Activated T-cell treated with anti-CD3 and anti-CD28 coated beads, Interleukin-2, amount 50 U/mL, for 24 hours (primary cell): ENCODE data around the gene ZCCHC7.
A peak's percentile ranks its signal among the peaks of the same experiment; 100 is the strongest.

Source experiments
- DNase-seq: peaks from one replicate; pipeline ENCODE4 v3.0.0-alpha.2; 2020
- H3K27ac Mint-ChIP-seq: 2 replicates; pipeline ENCODE4 v1.8.0; 2020; ENCODE audit warnings: mild to moderate bottlenecking, mixed read lengths
- H3K27me3 Mint-ChIP-seq: 2 replicates; pipeline ENCODE4 v1.8.0; 2020; ENCODE audit warnings: mixed read lengths
- H3K36me3 Mint-ChIP-seq: 2 replicates; pipeline ENCODE4 v1.8.0; 2020; ENCODE audit warnings: low read depth, mixed read lengths
- H3K4me1 Mint-ChIP-seq: 2 replicates; pipeline ENCODE4 v1.8.0; 2020; ENCODE audit warnings: low read depth, mixed read lengths
- H3K4me3 Mint-ChIP-seq: 2 replicates; pipeline ENCODE4 v1.8.0; 2020; ENCODE audit warnings: mild to moderate bottlenecking, moderate library complexity, mixed read lengths
- H3K9me3 Mint-ChIP-seq: 2 replicates; pipeline ENCODE4 v1.8.0; 2020; ENCODE audit warnings: mixed read lengths

Gene ZCCHC7

GRCh38 chr9:37255187-37255586 lies 134.8 kb downstream of the ZCCHC7 start:
- peaks cover 25% of the 10 kb centered on the region for H3K4me1 Mint-ChIP-seq
- H3K4me3 Mint-ChIP-seq: no peak overlapping the region
- H3K36me3 Mint-ChIP-seq: peaks cover 68% of the 10 kb centered on the region
- H3K27ac Mint-ChIP-seq: no peak overlapping the region
- H3K9me3 Mint-ChIP-seq: peaks cover under 1% of the 10 kb centered on the region
- no peak for DNase-seq
- H3K27me3 Mint-ChIP-seq: no peaks in the 10 kb centered on the region

GRCh38 chr9:37255944-37256862 lies 135.8 kb downstream of the ZCCHC7 start:
- DNase-seq: no peak
- peaks cover 27% of the 10 kb centered on the region for H3K4me1 Mint-ChIP-seq
- peaks cover 2% of the 10 kb centered on the region for H3K9me3 Mint-ChIP-seq
- no peak overlapping the region for H3K4me3 Mint-ChIP-seq
- H3K36me3 Mint-ChIP-seq: peaks cover 69% of the 10 kb centered on the region
- H3K27me3 Mint-ChIP-seq: no peaks in the 10 kb centered on the region
- H3K27ac Mint-ChIP-seq: no peak overlapping the region

DNA sequence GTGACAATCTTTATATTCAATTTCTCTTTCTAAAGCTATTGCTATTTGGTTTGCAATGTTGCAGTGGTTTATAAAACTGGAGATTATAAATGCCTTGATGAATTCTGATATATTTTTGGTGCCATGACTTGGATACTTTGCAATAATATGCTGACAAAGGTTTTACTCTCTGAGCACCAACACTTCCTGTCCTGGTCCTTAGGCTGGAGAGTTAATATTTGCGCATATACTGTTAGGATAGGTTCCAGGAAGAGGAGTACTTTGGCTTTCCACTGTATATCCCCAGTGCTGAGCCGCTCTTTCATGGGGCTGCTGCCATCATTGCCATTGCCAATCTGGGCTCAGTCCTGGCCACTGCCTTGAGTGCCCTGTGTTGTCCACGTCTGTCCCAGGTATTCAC lies 139.6 kb downstream of the ZCCHC7 start:
- Mint-ChIP-seq H3K9me3 (peaks cover 2% of the 10 kb centered on the region), H3K4me1 (peaks cover 25% of the 10 kb centered on the region), H3K27ac (no peak overlapping the region), H3K36me3 (peaks cover 46% of the 10 kb centered on the region), H3K4me3 (no peak overlapping the region), H3K27me3 (no peaks in the 10 kb centered on the region)
- DNase-seq: no peak

GRCh38 chr9:37262410-37262809 lies 142.0 kb downstream of the ZCCHC7 start:
- no peak overlapping the region for H3K27ac Mint-ChIP-seq

GRCh38 chr9:37264539-37264938 lies 144.2 kb downstream of the ZCCHC7 start:
- H3K36me3 Mint-ChIP-seq: peaks cover 25% of the 10 kb centered on the region
- H3K9me3 Mint-ChIP-seq: peaks cover 2% of the 10 kb centered on the region
- no peak for DNase-seq
- no peak overlapping the region for H3K4me3 Mint-ChIP-seq
- no peak overlapping the region for H3K27ac Mint-ChIP-seq
- H3K4me1 Mint-ChIP-seq: peaks cover 6% of the 10 kb centered on the region
- no peaks in the 10 kb centered on the region for H3K27me3 Mint-ChIP-seq

More at GRCh38 chr9:37262410-37262809, 142.0 kb downstream of the ZCCHC7 start:
- H3K27me3 Mint-ChIP-seq: no peaks in the 10 kb centered on the region
- H3K4me3 Mint-ChIP-seq: no peak overlapping the region
- DNase-seq: no peak
- peaks cover 12% of the 10 kb centered on the region for H3K4me1 Mint-ChIP-seq
- H3K36me3 Mint-ChIP-seq: peaks cover 32% of the 10 kb centered on the region
- H3K9me3 Mint-ChIP-seq: peaks cover 2% of the 10 kb centered on the region

- H3K4me3 Mint-ChIP-seq: no peak overlapping the region
- H3K27ac Mint-ChIP-seq: no peak overlapping the region
- peaks cover 4% of the 10 kb centered on the region for H3K4me1 Mint-ChIP-seq
- no peak for DNase-seq
- H3K27me3 Mint-ChIP-seq: no peaks in the 10 kb centered on the region
- peaks cover 18% of the 10 kb centered on the region for H3K36me3 Mint-ChIP-seq
- H3K9me3 Mint-ChIP-seq: no peaks in the 10 kb centered on the region
These were observed 146.3 kb downstream of the ZCCHC7 start for GRCh38 chr9:37266630-37267029.

DNA sequence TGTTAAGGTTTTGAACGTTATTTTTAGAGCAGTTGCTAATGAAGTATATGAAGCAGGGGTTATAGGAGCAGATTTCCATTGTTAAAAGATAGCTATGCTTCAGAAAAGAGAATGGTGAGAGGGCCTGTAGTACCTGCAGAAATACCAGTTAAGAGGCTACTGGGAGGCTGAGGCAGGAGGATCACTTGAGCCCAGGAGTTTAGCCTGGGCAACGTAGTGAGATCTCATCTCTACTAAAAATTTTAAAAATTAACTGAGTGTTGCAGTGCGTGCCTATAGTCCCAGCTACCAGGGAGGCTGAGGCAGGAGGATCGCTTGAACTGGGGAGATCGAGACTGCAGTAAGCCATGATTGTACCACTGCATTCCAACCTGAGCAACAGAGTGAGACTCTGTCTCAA lies 148.8 kb downstream of the ZCCHC7 start:
- Mint-ChIP-seq H3K36me3 (peaks cover 40% of the 10 kb centered on the region), H3K9me3 (peaks cover 7% of the 10 kb centered on the region), H3K27ac (no peak overlapping the region), H3K4me3 (no peak overlapping the region), H3K4me1 (peaks cover 4% of the 10 kb centered on the region), H3K27me3 (no peaks in the 10 kb centered on the region)
- no peak for DNase-seq

GRCh38 chr9:37271679-37272078 lies 151.3 kb downstream of the ZCCHC7 start:
- Mint-ChIP-seq H3K4me1 (peaks cover 5% of the 10 kb centered on the region), H3K9me3 (peaks cover 7% of the 10 kb centered on the region), H3K36me3 (peaks cover 49% of the 10 kb centered on the region), H3K4me3 (no peak overlapping the region), H3K27me3 (no peaks in the 10 kb centered on the region), H3K27ac (no peak overlapping the region)
- no peak for DNase-seq

DNA sequence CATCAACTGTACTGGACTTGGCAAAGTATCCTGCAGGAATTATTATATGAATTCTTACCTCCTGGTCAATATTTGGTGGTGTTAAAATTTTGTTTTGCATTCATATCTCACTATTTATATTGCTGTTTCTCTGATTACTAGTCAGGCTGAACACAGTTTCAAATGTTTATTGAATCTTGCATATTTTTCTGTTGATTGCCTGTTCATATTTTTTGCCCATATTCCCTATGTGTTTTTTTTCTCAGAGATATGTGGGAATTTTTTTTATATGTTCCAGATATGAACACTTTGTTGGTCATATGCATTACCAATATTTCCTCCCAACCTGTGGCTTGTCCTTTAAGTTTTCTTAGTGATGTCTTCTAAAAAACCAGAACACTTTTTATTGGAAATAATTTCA lies 153.2 kb downstream of the ZCCHC7 start:
- no peak overlapping the region for H3K4me3 Mint-ChIP-seq
- peaks cover 9% of the 10 kb centered on the region for H3K9me3 Mint-ChIP-seq
- no peaks in the 10 kb centered on the region for H3K27me3 Mint-ChIP-seq
- peaks cover 7% of the 10 kb centered on the region for H3K4me1 Mint-ChIP-seq
- H3K36me3 Mint-ChIP-seq: peaks cover 48% of the 10 kb centered on the region
- DNase-seq: no peak
- no peak overlapping the region for H3K27ac Mint-ChIP-seq

DNA sequence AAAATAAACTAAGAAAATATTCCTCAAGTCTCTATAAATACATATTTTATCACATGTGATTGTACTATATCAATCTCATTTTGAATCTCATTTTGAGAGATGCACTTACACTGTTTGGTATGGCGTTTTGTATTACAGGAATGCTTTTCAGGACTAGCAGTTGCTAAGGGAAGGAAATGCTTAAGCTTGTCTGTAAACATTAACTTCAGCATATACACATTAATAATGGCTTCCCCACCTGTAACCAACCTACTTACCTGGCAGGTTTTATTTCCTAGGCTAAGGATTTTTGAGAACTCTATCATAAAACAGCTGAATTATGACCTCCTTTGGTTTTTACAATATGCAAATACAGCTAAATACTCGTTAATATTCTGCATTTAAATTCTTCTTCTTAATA lies 161.2 kb downstream of the ZCCHC7 start:
- Mint-ChIP-seq H3K27me3 (no peaks in the 10 kb centered on the region), H3K4me1 (peaks cover 32% of the 10 kb centered on the region), H3K27ac (no peak overlapping the region), H3K4me3 (no peak overlapping the region), H3K36me3 (peaks cover 5% of the 10 kb centered on the region), H3K9me3 (peaks cover 2% of the 10 kb centered on the region)
- DNase-seq: no peak

- peak overlapping the region; percentile 84 for H3K27ac Mint-ChIP-seq
- peaks cover 11% of the 10 kb centered on the region for H3K36me3 Mint-ChIP-seq
- H3K27me3 Mint-ChIP-seq: no peaks in the 10 kb centered on the region
- DNase-seq: no peak
- H3K4me1 Mint-ChIP-seq: peaks cover 41% of the 10 kb centered on the region
- no peaks in the 10 kb centered on the region for H3K9me3 Mint-ChIP-seq
- H3K4me3 Mint-ChIP-seq: no peak overlapping the region
These were observed 163.5 kb downstream of the ZCCHC7 start for GRCh38 chr9:37283730-37284325.

DNA sequence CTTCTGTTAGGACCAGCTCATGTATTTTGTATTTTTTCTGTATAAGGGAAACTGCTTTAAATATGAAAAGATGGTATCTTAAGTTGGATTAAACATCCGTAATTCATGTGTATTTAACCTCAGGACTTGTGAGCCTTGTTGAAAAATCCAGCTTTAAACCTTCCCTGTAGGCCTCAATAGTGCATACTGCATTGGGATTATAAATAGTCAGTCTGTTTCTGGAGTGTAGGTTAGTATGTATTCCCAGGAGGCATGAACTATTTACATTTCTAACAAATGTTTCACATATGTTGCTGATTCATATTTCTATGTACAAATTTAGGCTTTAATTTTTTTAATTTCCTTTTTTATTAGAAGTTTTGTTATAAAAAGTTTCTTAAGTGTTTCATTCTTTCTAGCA lies 164.3 kb downstream of the ZCCHC7 start:
- Mint-ChIP-seq H3K9me3 (peaks cover 3% of the 10 kb centered on the region), H3K27me3 (no peaks in the 10 kb centered on the region), H3K27ac (no peak overlapping the region), H3K4me1 (peaks cover 46% of the 10 kb centered on the region), H3K36me3 (peaks cover 16% of the 10 kb centered on the region), H3K4me3 (no peak overlapping the region)
- no peak for DNase-seq

GRCh38 chr9:37286530-37287175 lies 166.3 kb downstream of the ZCCHC7 start:
- Mint-ChIP-seq H3K36me3 (peaks cover 20% of the 10 kb centered on the region), H3K9me3 (peaks cover 3% of the 10 kb centered on the region), H3K4me3 (no peak overlapping the region), H3K4me1 (peaks cover 64% of the 10 kb centered on the region), H3K27me3 (no peaks in the 10 kb centered on the region), H3K27ac (no peak overlapping the region)
- no peak for DNase-seq

GRCh38 chr9:37287317-37287716 lies 166.9 kb downstream of the ZCCHC7 start:
- H3K4me3 Mint-ChIP-seq: no peak overlapping the region
- H3K27ac Mint-ChIP-seq: no peak overlapping the region
- peaks cover 20% of the 10 kb centered on the region for H3K36me3 Mint-ChIP-seq
- DNase-seq: no peak
- H3K27me3 Mint-ChIP-seq: no peaks in the 10 kb centered on the region
- peaks cover 3% of the 10 kb centered on the region for H3K9me3 Mint-ChIP-seq
- H3K4me1 Mint-ChIP-seq: peaks cover 67% of the 10 kb centered on the region

DNA sequence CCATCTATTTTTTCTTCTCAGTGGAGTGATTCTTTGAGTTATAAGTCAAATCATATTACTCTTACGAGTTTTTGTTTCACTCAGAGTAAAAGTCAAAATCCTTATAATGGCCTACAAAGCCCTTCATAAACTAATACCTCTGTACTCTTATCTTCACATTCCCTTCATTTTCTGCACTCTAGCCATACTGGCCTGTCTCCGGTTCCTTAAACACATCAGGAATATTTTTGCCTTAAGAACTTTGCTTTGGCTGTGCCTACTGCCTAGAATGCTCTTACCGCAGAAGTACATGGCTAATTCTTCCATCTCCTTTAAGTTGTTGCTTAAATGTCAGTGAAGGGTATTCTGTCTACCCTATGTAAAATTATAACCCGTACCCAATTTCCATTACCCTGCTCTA lies 169.3 kb downstream of the ZCCHC7 start:
- peaks cover 23% of the 10 kb centered on the region for H3K36me3 Mint-ChIP-seq
- no peak for DNase-seq
- H3K9me3 Mint-ChIP-seq: peaks cover 3% of the 10 kb centered on the region
- H3K27me3 Mint-ChIP-seq: no peaks in the 10 kb centered on the region
- H3K4me1 Mint-ChIP-seq: peaks cover 69% of the 10 kb centered on the region
- peak overlapping the region; percentile 96 for H3K27ac Mint-ChIP-seq
- H3K4me3 Mint-ChIP-seq: no peak overlapping the region
